ENCODE measurements around the gene CLSTN1. TPM values are rescaled to one million over a fixed set of nuclear protein-coding genes. Genes with fewer than 3 reads are reported as not detected.

The CLSTN1 gene
- total and polyA plus RNA-seq, 2 donors from 2014 or later = 114 to 158 TPM

GRCh38 chr1:9847269-9847668 is 23.5 kb upstream of the CLSTN1 start:
- Histone ChIP-seq H3K27me3 (ENCODE audit: control insufficient read depth, insufficient read depth, low read length) (no peaks in the 10 kb centered on the region), H3K36me3 (ENCODE audit: control insufficient read depth in 2 of 3, insufficient read depth in 3 of 3, low read length in 3 of 3) (no peaks in the 10 kb centered on the region), H3K4me1 (ENCODE audit: control insufficient read depth in 2 of 3, insufficient read depth in 2 of 3, low read depth in 1 of 3, low read length in 3 of 3) (peaks cover 0 to 3% (median 0%) of the 10 kb centered on the region in 3 donors), H3K27ac (ENCODE audit: low read depth in 2 of 2, low read length in 2 of 2) (no peak overlapping the region), H3K9ac (ENCODE audit: low read length in 3 of 3) (no peak overlapping the region), H3K4me3 (ENCODE audit: low read length in 3 of 3) (no peak overlapping the region), H3K9me3 (ENCODE audit: control insufficient read depth in 2 of 3, insufficient read depth in 1 of 3, low read length in 3 of 3) (no peaks in the 10 kb centered on the region)
- TF ChIP-seq CTCF (IDR thresholded peaks at IDR 0.05; ENCODE audit: borderline replicate concordance, extremely low read depth, insufficient read depth) = no peak
- FAIRE-seq (no peak), DNase-seq (no peak)
- intact Hi-C loops (cut with DNase I) = no loop called here

GRCh38 chr1:9846611-9847171 is 22.9 kb upstream of the CLSTN1 start:
- no peak for TF ChIP-seq CTCF (IDR thresholded peaks at IDR 0.05; ENCODE audit: borderline replicate concordance, extremely low read depth, insufficient read depth)
- intact Hi-C loops (cut with DNase I) = no loop called here
- peak in 3 of 5 donors; percentile 36 to 62 (median 40) for DNase-seq
- H3K4me1 ChIP-seq (ENCODE audit: control insufficient read depth in 2 of 3, insufficient read depth in 2 of 3, low read depth in 1 of 3, low read length in 3 of 3) = peaks cover 0 to 3% (median 0%) of the 10 kb centered on the region in 3 donors
- H3K27me3 ChIP-seq (ENCODE audit: control insufficient read depth, insufficient read depth, low read length) = no peaks in the 10 kb centered on the region
- no peak for FAIRE-seq
- no peak overlapping the region for H3K4me3 ChIP-seq (ENCODE audit: low read length in 3 of 3)
- no peaks in the 10 kb centered on the region for H3K36me3 ChIP-seq (ENCODE audit: control insufficient read depth in 2 of 3, insufficient read depth in 3 of 3, low read length in 3 of 3)
- H3K9me3 ChIP-seq (ENCODE audit: control insufficient read depth in 2 of 3, insufficient read depth in 1 of 3, low read length in 3 of 3) = no peaks in the 10 kb centered on the region
- H3K9ac ChIP-seq (ENCODE audit: low read length in 3 of 3) = no peak overlapping the region
- no peak overlapping the region for H3K27ac ChIP-seq (ENCODE audit: low read depth in 2 of 2, low read length in 2 of 2)

- FAIRE-seq (no peak), DNase-seq (peak in 1 of 5 donors; percentile 50)
- intact Hi-C loops (cut with DNase I) = no loop called here
- H3K4me1 ChIP-seq (ENCODE audit: control insufficient read depth in 2 of 3, insufficient read depth in 2 of 3, low read depth in 1 of 3, low read length in 3 of 3) = peaks cover 0 to 3% (median 0%) of the 10 kb centered on the region in 3 donors
- no peak overlapping the region for H3K27ac ChIP-seq (ENCODE audit: low read depth in 2 of 2, low read length in 2 of 2)
- H3K9me3 ChIP-seq (ENCODE audit: control insufficient read depth in 2 of 3, insufficient read depth in 1 of 3, low read length in 3 of 3) = no peaks in the 10 kb centered on the region
- no peaks in the 10 kb centered on the region for H3K27me3 ChIP-seq (ENCODE audit: control insufficient read depth, insufficient read depth, low read length)
- TF ChIP-seq CTCF (IDR thresholded peaks at IDR 0.05; ENCODE audit: borderline replicate concordance, extremely low read depth, insufficient read depth) = no peak
- no peak overlapping the region for H3K9ac ChIP-seq (ENCODE audit: low read length in 3 of 3)
- no peak overlapping the region for H3K4me3 ChIP-seq (ENCODE audit: low read length in 3 of 3)
- no peaks in the 10 kb centered on the region for H3K36me3 ChIP-seq (ENCODE audit: control insufficient read depth in 2 of 3, insufficient read depth in 3 of 3, low read length in 3 of 3)
These were observed 22.1 kb upstream of the CLSTN1 start for GRCh38 chr1:9845914-9846313.

- no peaks in the 10 kb centered on the region for H3K9me3 ChIP-seq (ENCODE audit: control insufficient read depth in 2 of 3, insufficient read depth in 1 of 3, low read length in 3 of 3)
- peak in 2 of 5 donors; percentile 41 to 45 for DNase-seq
- FAIRE-seq = no peak
- H3K4me1 ChIP-seq (ENCODE audit: control insufficient read depth in 2 of 3, insufficient read depth in 2 of 3, low read depth in 1 of 3, low read length in 3 of 3) = peaks cover 0 to 3% (median 0%) of the 10 kb centered on the region in 3 donors
- H3K36me3 ChIP-seq (ENCODE audit: control insufficient read depth in 2 of 3, insufficient read depth in 3 of 3, low read length in 3 of 3) = no peaks in the 10 kb centered on the region
- H3K27ac ChIP-seq (ENCODE audit: low read depth in 2 of 2, low read length in 2 of 2) = no peak overlapping the region
- H3K9ac ChIP-seq (ENCODE audit: low read length in 3 of 3) = no peak overlapping the region
- intact Hi-C loops (cut with DNase I) = no loop called here
- no peak overlapping the region for H3K4me3 ChIP-seq (ENCODE audit: low read length in 3 of 3)
- no peaks in the 10 kb centered on the region for H3K27me3 ChIP-seq (ENCODE audit: control insufficient read depth, insufficient read depth, low read length)
- no peak for TF ChIP-seq CTCF (IDR thresholded peaks at IDR 0.05; ENCODE audit: borderline replicate concordance, extremely low read depth, insufficient read depth)
These were observed 21.0 kb upstream of the CLSTN1 start for GRCh38 chr1:9844756-9845155.
